Activated B cell treated with CpG ODN at 0.5 μM for 24 hours (primary cell): Measurements from ENCODE around the gene SLC13A4. TPM values are rescaled to one million over a fixed set of nuclear protein-coding genes. Genes with fewer than 3 reads are reported as not detected.

Experiments
- ATAC-seq: fragments of 200-7000 bp; cut with Tn5 transposase; one replicate; pipeline ENCODE4 v1.10.0; 2021; ENCODE audit warnings: low read depth, mild to moderate bottlenecking, moderate library complexity
- CTCF ChIA-PET: fragments of 350-600 bp; sonication (Branson Sonifier 250); formaldehyde crosslinking; loops from one replicate; lab custom pipeline; 2021; ENCODE audit warnings: antibody characterized with exemption; lab: Charles Lee
- POLR2A ChIA-PET: fragments of 350-600 bp; sonication (Branson Sonifier 250); formaldehyde crosslinking; loops from one replicate; lab custom pipeline; 2021; ENCODE audit warnings: antibody characterized with exemption; lab: Charles Lee
- DNase-seq: peaks from one replicate; pipeline ENCODE4 v3.0.0; 2022
- H3K27ac Mint-ChIP-seq: one replicate; pipeline ENCODE4 v1.8.0; 2020; ENCODE audit warnings: mixed read lengths
- H3K27me3 Mint-ChIP-seq: one replicate; pipeline ENCODE4 v1.8.0; 2021; ENCODE audit warnings: mixed read lengths
- H3K36me3 Mint-ChIP-seq: one replicate; pipeline ENCODE4 v1.8.0; 2021; ENCODE audit warnings: low read depth, mixed read lengths
- H3K4me1 Mint-ChIP-seq: one replicate; pipeline ENCODE4 v1.8.0; 2021; ENCODE audit warnings: mixed read lengths
- H3K4me3 Mint-ChIP-seq: one replicate; pipeline ENCODE4 v1.8.0; 2020; ENCODE audit warnings: mild to moderate bottlenecking, mixed read lengths
- H3K9me3 Mint-ChIP-seq: one replicate; pipeline ENCODE4 v1.8.0; 2020; ENCODE audit warnings: mixed read lengths
- intact Hi-C: fragments of 100-400 bp; cut with micrococcal nuclease; formaldehyde crosslinking; loops from one replicate; pipeline ENCODE4 v1.15.1; 2024
- total RNA-seq: library from RNA; stranded (reverse); gene quantifications from 2 replicates; pipeline ENCODE4 v1.2.3, GENCODE V29; 2022
- TF ChIP-seq, protein P1 (sequence below): fragments of 200-600 bp; IDR thresholded peaks from one replicate; pipeline ENCODE4 v1.8.0; 2022; ENCODE audit warnings: antibody characterized with exemption, mild to moderate bottlenecking

SLC13A4 gene
- total RNA-seq, 1 donor from 2014 or later = not detected

DNA sequence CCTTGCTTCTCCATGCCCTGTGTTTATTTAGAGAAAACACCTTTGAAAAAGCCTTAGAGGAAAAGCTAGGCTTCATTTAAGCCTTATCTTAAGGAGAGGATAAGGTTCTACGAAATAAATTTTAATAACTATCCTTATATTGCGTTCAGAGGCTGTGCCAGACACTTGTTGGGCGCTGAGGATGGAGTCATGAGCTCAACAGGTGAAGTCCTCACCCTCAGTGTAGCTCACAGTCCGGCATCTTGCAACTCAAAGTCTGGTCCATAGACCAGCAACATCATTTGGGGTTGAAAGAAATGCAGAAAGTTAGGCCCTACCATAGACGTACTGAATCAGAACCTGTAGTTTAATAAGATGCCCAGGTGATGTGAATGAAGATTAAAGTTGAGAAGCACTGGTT is 69.4 kb downstream of the SLC13A4 start:
- ChIA-PET CTCF (interaction anchor here (1.0 kb wide), 1 partner anchor 12 kb away, joined by 3 read pairs; no protein-coding TSS in a partner anchor), POLR2A (no interaction called here)
- no peak overlapping the region for H3K27ac Mint-ChIP-seq
- H3K4me3 Mint-ChIP-seq = no peak overlapping the region
- H3K36me3 Mint-ChIP-seq = peaks cover 3% of the 10 kb centered on the region
- H3K27me3 Mint-ChIP-seq = no peaks in the 10 kb centered on the region
- TF ChIP-seq, protein P1, sequence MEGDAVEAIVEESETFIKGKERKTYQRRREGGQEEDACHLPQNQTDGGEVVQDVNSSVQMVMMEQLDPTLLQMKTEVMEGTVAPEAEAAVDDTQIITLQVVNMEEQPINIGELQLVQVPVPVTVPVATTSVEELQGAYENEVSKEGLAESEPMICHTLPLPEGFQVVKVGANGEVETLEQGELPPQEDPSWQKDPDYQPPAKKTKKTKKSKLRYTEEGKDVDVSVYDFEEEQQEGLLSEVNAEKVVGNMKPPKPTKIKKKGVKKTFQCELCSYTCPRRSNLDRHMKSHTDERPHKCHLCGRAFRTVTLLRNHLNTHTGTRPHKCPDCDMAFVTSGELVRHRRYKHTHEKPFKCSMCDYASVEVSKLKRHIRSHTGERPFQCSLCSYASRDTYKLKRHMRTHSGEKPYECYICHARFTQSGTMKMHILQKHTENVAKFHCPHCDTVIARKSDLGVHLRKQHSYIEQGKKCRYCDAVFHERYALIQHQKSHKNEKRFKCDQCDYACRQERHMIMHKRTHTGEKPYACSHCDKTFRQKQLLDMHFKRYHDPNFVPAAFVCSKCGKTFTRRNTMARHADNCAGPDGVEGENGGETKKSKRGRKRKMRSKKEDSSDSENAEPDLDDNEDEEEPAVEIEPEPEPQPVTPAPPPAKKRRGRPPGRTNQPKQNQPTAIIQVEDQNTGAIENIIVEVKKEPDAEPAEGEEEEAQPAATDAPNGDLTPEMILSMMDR = no peak
- no peak for DNase-seq
- H3K9me3 Mint-ChIP-seq = no peaks in the 10 kb centered on the region
- intact Hi-C loops = no loop called here
- no peak for ATAC-seq
- H3K4me1 Mint-ChIP-seq = peaks cover 14% of the 10 kb centered on the region

DNA sequence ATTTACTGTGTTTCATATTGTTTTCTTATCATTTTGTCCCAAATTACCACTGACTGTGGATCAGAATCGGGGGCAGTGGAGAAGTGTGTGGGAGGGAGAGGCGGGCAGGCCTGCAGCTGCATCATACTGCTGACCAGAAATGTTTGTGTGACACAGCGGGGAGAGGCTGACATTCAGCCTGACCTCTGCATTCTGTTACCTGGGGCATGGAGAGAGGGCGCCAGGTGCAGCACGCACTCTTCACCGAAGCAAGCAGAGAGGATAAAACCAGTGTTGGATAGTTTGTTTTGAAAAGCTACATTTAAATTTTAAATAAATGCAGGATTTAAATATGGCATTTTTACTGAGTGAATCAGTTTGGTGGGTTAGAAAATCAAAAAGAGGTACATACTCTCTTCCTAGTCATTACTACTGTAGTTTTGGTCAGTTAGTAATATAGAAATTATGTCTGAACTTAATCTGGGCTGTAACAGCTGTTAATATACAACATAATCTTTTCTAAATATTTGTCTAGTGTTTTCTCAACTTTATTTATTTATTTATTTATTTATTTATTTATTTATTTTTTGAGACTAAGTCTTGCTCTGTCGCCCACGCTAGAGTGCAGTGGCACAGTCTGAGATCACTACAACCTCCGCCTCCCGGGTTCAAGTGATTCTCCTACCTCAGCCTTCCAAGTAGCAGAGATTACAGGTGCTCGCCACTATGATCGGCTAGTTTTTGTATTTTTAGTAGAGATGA is 74.5 kb downstream of the SLC13A4 start:
- intact Hi-C loops = no loop called here
- CTCF ChIA-PET = no interaction called here
- DNase-seq = no peak
- no peaks in the 10 kb centered on the region for H3K4me1 Mint-ChIP-seq
- peaks cover 11% of the 10 kb centered on the region for H3K36me3 Mint-ChIP-seq
- H3K4me3 Mint-ChIP-seq = no peak overlapping the region
- H3K9me3 Mint-ChIP-seq = no peaks in the 10 kb centered on the region
- no peak for ATAC-seq
- H3K27ac Mint-ChIP-seq = no peak overlapping the region
- TF ChIP-seq, protein P1 = no peak
- POLR2A ChIA-PET = no interaction called here
- no peaks in the 10 kb centered on the region for H3K27me3 Mint-ChIP-seq

DNA sequence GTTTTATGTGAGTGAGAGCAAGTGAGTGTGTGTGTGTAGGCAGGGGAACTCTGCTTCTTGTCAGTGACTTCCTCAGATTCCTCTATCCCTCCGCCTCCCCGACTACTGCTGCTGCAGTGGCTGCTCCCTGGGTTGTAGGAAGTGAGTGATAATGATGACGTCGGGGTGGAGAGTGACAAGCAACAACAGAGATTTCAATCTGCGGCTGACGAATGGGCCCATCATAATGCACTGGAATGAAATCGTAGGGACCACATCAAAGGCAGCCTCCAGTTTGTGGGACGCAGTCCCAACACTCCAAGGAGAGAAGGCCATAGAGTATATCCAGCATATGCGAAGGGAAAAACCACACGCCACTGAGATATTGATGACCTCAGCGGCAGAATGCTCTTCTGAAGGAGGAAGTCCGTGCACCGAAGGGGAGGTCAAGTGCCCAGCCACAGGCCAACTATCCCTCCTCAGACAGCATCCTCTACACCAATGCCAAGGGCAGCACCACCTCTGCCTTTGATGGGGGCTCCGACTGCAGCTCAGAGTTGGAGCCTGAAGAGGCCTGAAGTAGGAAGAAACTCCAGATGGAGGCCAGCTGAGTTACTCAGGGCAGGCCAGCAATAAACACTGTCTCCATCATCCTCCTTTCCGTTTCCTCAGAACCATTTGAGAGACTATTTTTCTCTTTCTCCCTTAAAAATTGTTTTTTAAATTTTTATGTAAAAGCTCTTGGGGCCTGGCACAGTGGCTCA is 77.0 kb downstream of the SLC13A4 start:
- no peak overlapping the region for H3K4me3 Mint-ChIP-seq
- H3K36me3 Mint-ChIP-seq = peaks cover 28% of the 10 kb centered on the region
- intact Hi-C loops = no loop called here
- H3K4me1 Mint-ChIP-seq = no peaks in the 10 kb centered on the region
- TF ChIP-seq, protein P1 = no peak
- H3K27me3 Mint-ChIP-seq = no peaks in the 10 kb centered on the region
- no peak for DNase-seq
- CTCF ChIA-PET = no interaction called here
- no peak overlapping the region for H3K27ac Mint-ChIP-seq
- POLR2A ChIA-PET = no interaction called here
- H3K9me3 Mint-ChIP-seq = no peaks in the 10 kb centered on the region
- ATAC-seq = no peak

DNA sequence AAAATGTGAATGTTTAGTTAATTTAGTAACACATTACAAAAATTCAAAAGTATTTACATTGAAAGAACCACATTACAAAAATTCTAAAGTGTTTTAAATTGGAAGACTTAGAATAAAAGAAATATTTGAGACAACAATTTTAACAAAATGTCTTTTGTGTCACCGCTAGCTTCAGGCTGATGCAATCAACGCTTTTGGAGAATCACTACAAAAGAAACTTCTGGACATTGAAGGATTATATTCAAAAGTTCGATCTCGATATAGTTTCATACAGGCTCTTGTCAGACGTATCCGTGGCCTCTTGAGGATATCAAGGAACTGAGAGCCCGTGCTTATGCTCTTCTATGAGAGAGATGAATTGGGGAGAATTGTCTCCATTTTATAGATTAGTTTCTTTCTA is 79.8 kb downstream of the SLC13A4 start:
- H3K27ac Mint-ChIP-seq = no peak overlapping the region
- H3K27me3 Mint-ChIP-seq = no peaks in the 10 kb centered on the region
- no peaks in the 10 kb centered on the region for H3K9me3 Mint-ChIP-seq
- ChIA-PET POLR2A (no interaction called here), CTCF (no interaction called here)
- H3K4me3 Mint-ChIP-seq = no peak overlapping the region
- ATAC-seq (no peak), DNase-seq (no peak)
- peaks cover 54% of the 10 kb centered on the region for H3K36me3 Mint-ChIP-seq
- no peaks in the 10 kb centered on the region for H3K4me1 Mint-ChIP-seq
- TF ChIP-seq, protein P1 = no peak
- intact Hi-C loops = no loop called here

DNA sequence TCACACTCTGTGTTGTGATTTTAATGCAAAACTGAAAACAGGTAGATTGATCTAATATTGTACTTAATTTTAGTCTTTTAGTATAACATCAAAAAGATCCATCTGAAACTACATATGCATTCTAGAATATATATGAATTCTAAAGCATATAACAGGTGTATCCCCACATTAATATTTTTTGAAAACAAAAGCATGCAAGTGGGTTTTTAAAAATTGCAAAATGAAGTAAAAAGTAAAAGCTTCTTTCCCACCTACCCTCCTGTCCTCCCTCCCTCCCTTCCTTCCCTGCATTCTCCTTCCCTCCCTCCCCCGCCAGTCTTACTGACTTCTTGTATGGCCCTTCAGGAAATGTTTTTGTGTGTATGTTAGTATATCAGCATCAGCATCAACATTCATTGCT is 80.2 kb downstream of the SLC13A4 start:
- intact Hi-C loops = no loop called here
- peaks cover 54% of the 10 kb centered on the region for H3K36me3 Mint-ChIP-seq
- TF ChIP-seq, protein P1 = no peak
- POLR2A ChIA-PET = no interaction called here
- H3K4me1 Mint-ChIP-seq = no peaks in the 10 kb centered on the region
- DNase-seq (no peak), ATAC-seq (no peak)
- CTCF ChIA-PET = interaction anchor here (1.2 to 6.1 kb wide), 4 partner anchors 10 to 372 kb away, joined by 3 to 81 read pairs (median 26); no protein-coding TSS in a partner anchor
- H3K27ac Mint-ChIP-seq = no peak overlapping the region
- no peak overlapping the region for H3K4me3 Mint-ChIP-seq
- no peaks in the 10 kb centered on the region for H3K9me3 Mint-ChIP-seq
- H3K27me3 Mint-ChIP-seq = no peaks in the 10 kb centered on the region
